ENCODE data around the gene RGS19. TPM values are rescaled to one million over a fixed set of nuclear protein-coding genes. Genes with fewer than 3 reads are reported as not detected.
"Not testable (repeated sequence)": the region's sequence is repeated elsewhere in the genome, so short reads cannot be mapped to it uniquely, and the experiment has no call there.

Gene RGS19
- 4.6 TPM for total RNA-seq

- peak; percentile 66 for ATAC-seq
- peak; percentile 72 for DNase-seq (ENCODE audit: low spot score)
Measured at GRCh38 chr20:64079273-64080012, at the start of gene RGS19. Gene RGS19, minus strand, starts transcription at chr20:64079518. Its CDS starts 2,632 bp downstream, at chr20:64076886.

GRCh38 chr20:64123517-64123916 lies 44.2 kb upstream of the RGS19 start:
- ATAC-seq; DNase-seq (ENCODE audit: low spot score): not testable (repeated sequence)

- DNase-seq (ENCODE audit: low spot score); ATAC-seq: not testable (repeated sequence)
Measured at GRCh38 chr20:64122927-64123326, 43.6 kb upstream of the RGS19 start.

- DNase-seq (ENCODE audit: low spot score) (no peak), ATAC-seq (no peak)
Measured at GRCh38 chr20:64121586-64121985, 42.3 kb upstream of the RGS19 start.

GRCh38 chr20:64119681-64120341 lies 40.5 kb upstream of the RGS19 start:
- ATAC-seq: no peak
- DNase-seq (ENCODE audit: low spot score): no peak

- peak; percentile 42 for DNase-seq (ENCODE audit: low spot score)
- no peak for ATAC-seq
Measured at GRCh38 chr20:64119301-64119680, 40.0 kb upstream of the RGS19 start.

- ATAC-seq; DNase-seq (ENCODE audit: low spot score): not testable (repeated sequence)
Measured at GRCh38 chr20:64117432-64117777, 38.1 kb upstream of the RGS19 start.

- no peak for ATAC-seq
- peak; percentile 42 for DNase-seq (ENCODE audit: low spot score)
Measured at GRCh38 chr20:64116541-64117431, 37.5 kb upstream of the RGS19 start.

GRCh38 chr20:64116016-64116415 lies 36.7 kb upstream of the RGS19 start:
- DNase-seq (ENCODE audit: low spot score): no peak
- ATAC-seq: no peak

GRCh38 chr20:64115171-64115911 lies 36.0 kb upstream of the RGS19 start:
- no peak for DNase-seq (ENCODE audit: low spot score)
- no peak for ATAC-seq

GRCh38 chr20:64114356-64114971 lies 35.1 kb upstream of the RGS19 start:
- no peak for DNase-seq (ENCODE audit: low spot score)

GRCh38 chr20:64113796-64114355 lies 34.6 kb upstream of the RGS19 start:
- no peak for ATAC-seq
- no peak for DNase-seq (ENCODE audit: low spot score)

More at GRCh38 chr20:64114356-64114971, 35.1 kb upstream of the RGS19 start:
- no peak for ATAC-seq

- no peak for ATAC-seq
- DNase-seq (ENCODE audit: low spot score): no peak
Measured at GRCh38 chr20:64113444-64113775, 34.1 kb upstream of the RGS19 start.

- DNase-seq (ENCODE audit: low spot score): peak; percentile 37
- no peak for ATAC-seq
Measured at GRCh38 chr20:64112691-64113443, 33.5 kb upstream of the RGS19 start.

GRCh38 chr20:64111841-64112641 lies 32.7 kb upstream of the RGS19 start:
- DNase-seq (ENCODE audit: low spot score): peak; percentile 41
- ATAC-seq: no peak

- ATAC-seq (peak; percentile 65), DNase-seq (ENCODE audit: low spot score) (peak; percentile 45)
Measured at GRCh38 chr20:64110411-64111068, 31.2 kb upstream of the RGS19 start.

- DNase-seq (ENCODE audit: low spot score) (peak; percentile 40), ATAC-seq (no peak)
Measured at GRCh38 chr20:64109831-64110391, 30.6 kb upstream of the RGS19 start.

Data from left lobe of liver (tissue), 2 donors.